Measurements from ENCODE around the gene STAT1.

The STAT1 gene

GRCh38 chr2:190987116-190987515 is 26.9 kb downstream of the STAT1 start:
- TF ChIP-seq, protein P1, sequence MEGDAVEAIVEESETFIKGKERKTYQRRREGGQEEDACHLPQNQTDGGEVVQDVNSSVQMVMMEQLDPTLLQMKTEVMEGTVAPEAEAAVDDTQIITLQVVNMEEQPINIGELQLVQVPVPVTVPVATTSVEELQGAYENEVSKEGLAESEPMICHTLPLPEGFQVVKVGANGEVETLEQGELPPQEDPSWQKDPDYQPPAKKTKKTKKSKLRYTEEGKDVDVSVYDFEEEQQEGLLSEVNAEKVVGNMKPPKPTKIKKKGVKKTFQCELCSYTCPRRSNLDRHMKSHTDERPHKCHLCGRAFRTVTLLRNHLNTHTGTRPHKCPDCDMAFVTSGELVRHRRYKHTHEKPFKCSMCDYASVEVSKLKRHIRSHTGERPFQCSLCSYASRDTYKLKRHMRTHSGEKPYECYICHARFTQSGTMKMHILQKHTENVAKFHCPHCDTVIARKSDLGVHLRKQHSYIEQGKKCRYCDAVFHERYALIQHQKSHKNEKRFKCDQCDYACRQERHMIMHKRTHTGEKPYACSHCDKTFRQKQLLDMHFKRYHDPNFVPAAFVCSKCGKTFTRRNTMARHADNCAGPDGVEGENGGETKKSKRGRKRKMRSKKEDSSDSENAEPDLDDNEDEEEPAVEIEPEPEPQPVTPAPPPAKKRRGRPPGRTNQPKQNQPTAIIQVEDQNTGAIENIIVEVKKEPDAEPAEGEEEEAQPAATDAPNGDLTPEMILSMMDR (IDR thresholded peaks at IDR 0.05; ENCODE audit: low read depth, low read length), result no peak
- TF ChIP-seq EZH2phosphoT487 (IDR thresholded peaks at IDR 0.05; ENCODE audit: low read depth), result no peak
- Histone ChIP-seq H3K27ac (ENCODE audit: low read length) (no peak overlapping the region), H3K9me3 (ENCODE audit: insufficient read depth, low read length) (no peaks in the 10 kb centered on the region)

DNA sequence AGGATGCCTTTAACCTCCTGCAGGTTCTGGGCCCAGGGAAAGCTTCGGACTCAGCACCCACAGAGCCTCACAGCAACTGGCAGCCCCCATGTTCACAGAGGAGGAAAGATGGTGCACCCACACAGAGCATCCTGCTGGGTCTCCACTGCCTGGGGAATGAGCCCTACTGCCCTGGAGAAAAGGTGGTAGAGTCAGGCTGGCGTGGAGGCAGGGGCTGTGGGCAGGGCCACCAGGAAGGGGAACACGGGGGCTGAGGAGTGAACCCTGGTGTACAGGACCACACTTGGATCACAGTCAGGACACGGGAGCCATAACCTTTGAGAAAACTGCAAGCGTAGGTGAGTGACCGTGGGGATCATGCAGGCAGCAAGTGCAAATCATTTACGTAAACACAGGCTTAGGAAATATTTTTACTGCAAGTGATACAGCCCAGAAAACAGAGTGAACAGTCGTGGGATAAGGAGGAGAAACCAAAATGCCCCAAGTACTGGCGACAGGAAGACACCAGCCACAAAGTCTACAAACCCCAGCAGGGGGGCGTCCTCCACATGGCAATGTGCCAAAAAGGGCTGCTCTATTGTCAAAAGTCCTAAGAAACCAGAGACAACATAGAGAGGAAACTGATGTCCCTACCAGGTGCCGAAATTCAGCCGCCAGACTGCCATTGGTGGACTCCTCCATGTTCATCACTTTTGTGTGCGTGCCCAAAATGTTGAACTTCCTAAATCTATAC is 27.6 kb downstream of the STAT1 start:
- Histone ChIP-seq H3K79me2 (ENCODE audit: low read length) (no peaks in the 10 kb centered on the region), H2AFZ (ENCODE audit: low read depth, low read length) (no peak overlapping the region), H3K36me3 (replicated peaks; ENCODE audit: low read depth, low read length) (peaks cover 51% of the 10 kb centered on the region), H3K4me2 (ENCODE audit: low read length) (no peak overlapping the region), H3K27me3 (ENCODE audit: low read depth, low read length) (no peaks in the 10 kb centered on the region), H3K4me3 (ENCODE audit: low read length) (no peak overlapping the region), H3K9ac (ENCODE audit: low read length) (no peak overlapping the region), H3K27ac (ENCODE audit: low read length) (no peak overlapping the region), H3K4me1 (ENCODE audit: low read length) (peaks cover 17% of the 10 kb centered on the region), H4K20me1 (ENCODE audit: insufficient read depth, low read length) (no peaks in the 10 kb centered on the region), H3K9me3 (ENCODE audit: insufficient read depth, low read length) (no peaks in the 10 kb centered on the region)
- no peak for TF ChIP-seq EZH2phosphoT487 (IDR thresholded peaks at IDR 0.05; ENCODE audit: low read depth)
- TF ChIP-seq, protein P1 (IDR thresholded peaks at IDR 0.05; ENCODE audit: low read depth, low read length), result no peak

More at GRCh38 chr2:190987116-190987515, 26.9 kb downstream of the STAT1 start:
- Histone ChIP-seq H3K36me3 (replicated peaks; ENCODE audit: low read depth, low read length) (peaks cover 50% of the 10 kb centered on the region), H3K27me3 (ENCODE audit: low read depth, low read length) (no peaks in the 10 kb centered on the region), H4K20me1 (ENCODE audit: insufficient read depth, low read length) (no peaks in the 10 kb centered on the region), H3K79me2 (ENCODE audit: low read length) (no peaks in the 10 kb centered on the region), H3K4me3 (ENCODE audit: low read length) (no peak overlapping the region), H2AFZ (ENCODE audit: low read depth, low read length) (no peak overlapping the region), H3K4me1 (ENCODE audit: low read length) (peaks cover 10% of the 10 kb centered on the region), H3K9ac (ENCODE audit: low read length) (no peak overlapping the region), H3K4me2 (ENCODE audit: low read length) (no peak overlapping the region)

- H3K27me3 ChIP-seq (ENCODE audit: low read depth, low read length), result no peaks in the 10 kb centered on the region
Observed at GRCh38 chr2:190984595-190984994, 29.4 kb downstream of the STAT1 start.

More at GRCh38 chr2:190984595-190984994, 29.4 kb downstream of the STAT1 start:
- no peak overlapping the region for H3K4me2 ChIP-seq (ENCODE audit: low read length)
- no peak overlapping the region for H3K27ac ChIP-seq (ENCODE audit: low read length)
- H2AFZ ChIP-seq (ENCODE audit: low read depth, low read length), result no peak overlapping the region
- H3K9me3 ChIP-seq (ENCODE audit: insufficient read depth, low read length), result no peaks in the 10 kb centered on the region
- H3K9ac ChIP-seq (ENCODE audit: low read length), result no peak overlapping the region
- TF ChIP-seq, protein P1 (IDR thresholded peaks at IDR 0.05; ENCODE audit: low read depth, low read length), result no peak
- no peak for TF ChIP-seq EZH2phosphoT487 (IDR thresholded peaks at IDR 0.05; ENCODE audit: low read depth)
- no peak overlapping the region for H3K4me3 ChIP-seq (ENCODE audit: low read length)
- H3K4me1 ChIP-seq (ENCODE audit: low read length), result peaks cover 19% of the 10 kb centered on the region
- peaks cover 59% of the 10 kb centered on the region for H3K36me3 ChIP-seq (replicated peaks; ENCODE audit: low read depth, low read length)
- no peaks in the 10 kb centered on the region for H3K79me2 ChIP-seq (ENCODE audit: low read length)
- no peaks in the 10 kb centered on the region for H4K20me1 ChIP-seq (ENCODE audit: insufficient read depth, low read length)
